ENCODE data around the gene EMX2. TPM values are rescaled to one million over a fixed set of nuclear protein-coding genes. Genes with fewer than 3 reads are reported as not detected.

Gene EMX2
- not detected for total RNA-seq (2013)
- polyA plus RNA-seq (not detected), polyA minus RNA-seq (not detected in 2 replicates), total RNA-seq (0 to 0.60 (median 0) reads per million in 11 experiments)

GRCh38 chr10:117542706-117543224, at the start of gene EMX2:
Gene EMX2, plus strand, starts transcription at chr10:117542746. Its CDS starts 522 bp downstream, at chr10:117543268.
- intact Hi-C loops (cut with micrococcal nuclease), result no loop called here
- Histone ChIP-seq H3K9me3 (replicated peaks in 1 of 2; ENCODE audit: control insufficient read depth in 1 of 2, insufficient read depth in 1 of 2, low read length in 2 of 2) (peaks cover 0 to 61% of the 10 kb centered on the region in 2 donors), H3K79me2 (ENCODE audit: insufficient read depth, low read length) (no peaks in the 10 kb centered on the region), H3K27me3 (ENCODE audit: control insufficient read depth in 2 of 2, insufficient read depth in 2 of 2, low read length in 2 of 2) (peaks cover 79 to 95% of the 10 kb centered on the region in 2 donors), H4K20me1 (ENCODE audit: insufficient read depth, low read length) (no peaks in the 10 kb centered on the region), H3K4me3 (replicated peaks in 1 of 3; ENCODE audit: low read depth in 2 of 3, low read length in 3 of 3) (no peak within 1 kb of the TSS), H3K9ac (ENCODE audit: insufficient read depth, low read length, poor library complexity, severe bottlenecking) (no peak within 1 kb of the TSS), H2AFZ (ENCODE audit: insufficient read depth, low read depth, low read length, poor library complexity, severe bottlenecking) (no peak within 1 kb of the TSS), H3K4me2 (replicated peaks; ENCODE audit: extremely low read depth, low read length, poor library complexity, severe bottlenecking) (no peak within 1 kb of the TSS), H3K27ac (ENCODE audit: low read depth in 1 of 2, low read length in 2 of 2) (no peak within 1 kb of the TSS), H3K36me3 (replicated peaks in 1 of 2; ENCODE audit: control insufficient read depth in 1 of 2, insufficient read depth in 2 of 2, low read length in 2 of 2) (no peaks in the 10 kb centered on the region), H3K4me1 (ENCODE audit: control insufficient read depth in 1 of 2, insufficient read depth in 2 of 2, low read length in 2 of 2) (peaks cover 0 to 12% of the 10 kb centered on the region in 2 donors)
- Mint-ChIP-seq H3K4me3 (peak within 1 kb of the TSS in 1 of 2 donors; percentile 82), H3K9me3 (peaks cover 0 to 22% (median 12%) of the 10 kb centered on the region in 7 donors), H3K36me3 (peaks cover 0 to 5% of the 10 kb centered on the region in 2 donors), H3K4me1 (peaks cover 22% of the 10 kb centered on the region), H3K27ac (peak within 1 kb of the TSS in 1 of 7 donors; percentile 50), H3K27me3 (ENCODE audit: low read depth in 3 of 3) (peaks cover 94 to 100% (median 98%) of the 10 kb centered on the region in 3 donors)
- WGBS (ENCODE audit: insufficient coverage), result 5% methylated on average over 18 of the region's 26 CpGs
- no peak for TF ChIP-seq CTCF (IDR thresholded peaks at IDR 0.05)
- no peak for DNase-seq

GRCh38 chr10:117496031-117496430, 46.5 kb upstream of the EMX2 start:
- WGBS (ENCODE audit: insufficient coverage), result 65% methylated on average over 4 of the region's 5 CpGs
- no peak overlapping the region for H2AFZ ChIP-seq (ENCODE audit: insufficient read depth, low read depth, low read length, poor library complexity, severe bottlenecking)

More at GRCh38 chr10:117496031-117496430, 46.5 kb upstream of the EMX2 start:
- no peak for DNase-seq
- no peaks in the 10 kb centered on the region for H3K79me2 ChIP-seq (ENCODE audit: insufficient read depth, low read length)
- no peaks in the 10 kb centered on the region for H4K20me1 ChIP-seq (ENCODE audit: insufficient read depth, low read length)
- Mint-ChIP-seq H3K27ac (no peak overlapping the region), H3K4me3 (peak overlapping the region in 1 of 2 donors; percentile 58), H3K36me3 (no peaks in the 10 kb centered on the region), H3K9me3 (peaks cover 0 to 7% (median 3%) of the 10 kb centered on the region in 7 donors), H3K27me3 (ENCODE audit: low read depth in 3 of 3) (peaks cover 20 to 49% (median 34%) of the 10 kb centered on the region in 3 donors), H3K4me1 (peaks cover 3% of the 10 kb centered on the region)
- H3K4me3 ChIP-seq (replicated peaks in 1 of 3; ENCODE audit: low read depth in 2 of 3, low read length in 3 of 3), result no peak overlapping the region
- no peaks in the 10 kb centered on the region for H3K36me3 ChIP-seq (replicated peaks in 1 of 2; ENCODE audit: control insufficient read depth in 1 of 2, insufficient read depth in 2 of 2, low read length in 2 of 2)
- no peak overlapping the region for H3K9ac ChIP-seq (ENCODE audit: insufficient read depth, low read length, poor library complexity, severe bottlenecking)
- TF ChIP-seq CTCF (IDR thresholded peaks at IDR 0.05), result no peak
- H3K9me3 ChIP-seq (replicated peaks in 1 of 2; ENCODE audit: control insufficient read depth in 1 of 2, insufficient read depth in 1 of 2, low read length in 2 of 2), result no peaks in the 10 kb centered on the region
- peaks cover 5 to 26% of the 10 kb centered on the region in 2 donors for H3K27me3 ChIP-seq (ENCODE audit: control insufficient read depth in 2 of 2, insufficient read depth in 2 of 2, low read length in 2 of 2)
- H3K4me2 ChIP-seq (replicated peaks; ENCODE audit: extremely low read depth, low read length, poor library complexity, severe bottlenecking), result no peak overlapping the region
- intact Hi-C loops (cut with micrococcal nuclease), result loop anchor here (1.0 to 10.0 kb wide), 3 partner anchors 745 to 929 kb away; no protein-coding TSS in a partner anchor
- H3K4me1 ChIP-seq (ENCODE audit: control insufficient read depth in 1 of 2, insufficient read depth in 2 of 2, low read length in 2 of 2), result no peaks in the 10 kb centered on the region
- no peak overlapping the region for H3K27ac ChIP-seq (ENCODE audit: low read depth in 1 of 2, low read length in 2 of 2)

Measured in CD14-positive monocyte (primary cell).